GM23338 (cell line): ENCODE data around the gene MED20. TPM values are rescaled to one million over a fixed set of nuclear protein-coding genes. Genes with fewer than 3 reads are reported as not detected.
A peak's percentile ranks its signal among the peaks of the same experiment; 100 is the strongest.

ENCODE experiments used
- ATAC-seq: fragments of 200-7000 bp; cut with Tn5 transposase; 3 replicates; pipeline ENCODE4 v1.9.1; 2020
- DNase-seq: peaks from one replicate; pipeline ENCODE4 v3.0.0-alpha.2; 2015; ENCODE audit warnings: low spot score
- H2AFZ ChIP-seq: fragments of 200-600 bp; sonication (generic); 2 replicates; pipeline ENCODE4 v1.8.0; 2016; ENCODE audit warnings: antibody characterized with exemption, mild to moderate bottlenecking, moderate library complexity
- H3F3A ChIP-seq: fragments of 200-600 bp; sonication (generic); replicated peaks from 2 replicates; pipeline ENCODE4 v1.8.0; 2017; ENCODE audit warnings: antibody characterized with exemption, mixed run types, low read depth
- H3K27ac ChIP-seq: fragments of 200-600 bp; sonication (generic); 2 replicates; pipeline ENCODE4 v1.6.1; 2016; ENCODE audit warnings: low read depth
- H3K27me3 ChIP-seq: fragments of 200-600 bp; sonication (generic); 2 replicates; pipeline ENCODE4 v1.8.0; 2016; ENCODE audit warnings: mild to moderate bottlenecking, mixed run types, moderate library complexity; ENCODE audit not compliant: insufficient read depth
- H3K36me3 ChIP-seq: fragments of 200-600 bp; sonication (generic); 2 replicates; pipeline ENCODE4 v1.8.0; 2016; ENCODE audit warnings: mild to moderate bottlenecking; ENCODE audit not compliant: insufficient read depth
- H3K4me1 ChIP-seq: fragments of 200-600 bp; sonication (generic); 2 replicates; pipeline ENCODE4 v1.8.0; 2016; ENCODE audit warnings: mild to moderate bottlenecking, moderate library complexity; ENCODE audit not compliant: insufficient read depth
- H3K4me2 ChIP-seq: fragments of 200-600 bp; sonication (generic); 2 replicates; pipeline ENCODE4 v1.7.1; 2017; ENCODE audit warnings: mixed run types
- H3K4me3 ChIP-seq: fragments of 200-600 bp; sonication (generic); 2 replicates; pipeline ENCODE4 v1.6.1; 2016; ENCODE audit warnings: mixed run types
- H3K79me2 ChIP-seq: fragments of 200-600 bp; sonication (generic); replicated peaks from 2 replicates; pipeline ENCODE4 v1.8.0; 2017; ENCODE audit warnings: mild to moderate bottlenecking; ENCODE audit not compliant: insufficient read depth
- H3K9me2 ChIP-seq: fragments of 200-600 bp; sonication (generic); 2 replicates; pipeline ENCODE4 v1.8.0; 2017; ENCODE audit not compliant: insufficient read depth
- H4K20me1 ChIP-seq: fragments of 200-600 bp; sonication (generic); replicated peaks from 2 replicates; pipeline ENCODE4 v1.8.0; 2017; ENCODE audit warnings: mild to moderate bottlenecking; ENCODE audit not compliant: insufficient read depth
- H3K27ac Mint-ChIP-seq: 2 replicates; pipeline ENCODE4 v1.8.0; 2020; ENCODE audit warnings: inconsistent platforms, mild to moderate bottlenecking, moderate library complexity, mixed read lengths
- H3K27me3 Mint-ChIP-seq: 3 replicates; pipeline ENCODE4 v1.8.0; 2022; ENCODE audit warnings: low read depth, mild to moderate bottlenecking, moderate library complexity, mixed read lengths, inconsistent platforms; ENCODE audit not compliant: insufficient read depth, poor library complexity
- H3K36me3 Mint-ChIP-seq: 3 replicates; pipeline ENCODE4 v1.8.0; 2021; ENCODE audit warnings: low read depth, mild to moderate bottlenecking, inconsistent platforms, moderate library complexity, mixed read lengths
- H3K4me1 Mint-ChIP-seq: 3 replicates; pipeline ENCODE4 v1.8.0; 2020; ENCODE audit warnings: mild to moderate bottlenecking, inconsistent platforms, mixed read lengths
- H3K4me3 Mint-ChIP-seq: 3 replicates; pipeline ENCODE4 v1.8.0; 2021; ENCODE audit warnings: moderate library complexity, mild to moderate bottlenecking, inconsistent platforms, mixed read lengths
- H3K9me3 Mint-ChIP-seq: 3 replicates; pipeline ENCODE4 v1.8.0; 2020; ENCODE audit warnings: moderate library complexity, mild to moderate bottlenecking, inconsistent platforms, mixed read lengths
- EZH2 ChIP-seq: fragments of 200-600 bp; sonication (generic); IDR thresholded peaks from one replicate; pipeline ENCODE4 v1.8.0; 2017; ENCODE audit warnings: antibody characterized with exemption, mild to moderate bottlenecking, low read depth; ENCODE audit not compliant: unreplicated experiment
- EZH2phosphoT487 ChIP-seq: fragments of 200-600 bp; sonication (generic); IDR thresholded peaks from one replicate; pipeline ENCODE4 v1.8.1; 2018; ENCODE audit warnings: antibody characterized with exemption; ENCODE audit not compliant: unreplicated experiment
- NANOG ChIP-seq: IDR thresholded peaks from 2 replicates; pipeline ENCODE4 v1.6.1; 2016; ENCODE audit warnings: antibody characterized with exemption, borderline replicate concordance
- ZNF331 ChIP-seq: fragments of 250-450 bp; sonication (Bioruptor Pico); IDR thresholded peaks from 2 replicates; pipeline ENCODE4 v1.5.0; 2020; ENCODE audit warnings: low read depth, mild to moderate bottlenecking, moderate library complexity
- ZNF462 ChIP-seq: fragments of 250-450 bp; sonication (Bioruptor Pico); IDR thresholded peaks from 2 replicates; pipeline ENCODE4 v1.5.0; 2020; ENCODE audit warnings: mild to moderate bottlenecking, moderate library complexity
- polyA plus RNA-seq: library from polyadenylated mRNA; unstranded; fragments of >200 nt; fragmentation: Nextera tagmentation; extraction: Ambion mirVana; gene quantifications from 2 replicates; pipeline ENCODE4 v1.2.1, GENCODE V29; 2016
- total RNA-seq: library from RNA; depleted of rRNA; stranded (reverse); fragments of >200 nt; shearing (Covaris generic); gene quantifications from 2 replicates; pipeline ENCODE4 v1.2.3, GENCODE V29; 2014
- TF ChIP-seq, protein P1 (sequence below): IDR thresholded peaks from 2 replicates; pipeline ENCODE4 v1.6.1; 2016; ENCODE audit warnings: antibody characterized with exemption

MED20 gene
- total and polyA plus RNA-seq, 2 experiments from 2014 or later = 20.1 to 39.3 TPM

GRCh38 chr6:41878246-41878645 lies 42.7 kb downstream of the MED20 start:
- no peaks in the 10 kb centered on the region for H3K27me3 ChIP-seq
- no peaks in the 10 kb centered on the region for H3K27me3 Mint-ChIP-seq
- H3K4me2 ChIP-seq = peak overlapping the region; percentile 5; the same call in 1 of the 2 replicates
- H3K36me3 ChIP-seq = no peaks in the 10 kb centered on the region
- peaks cover 4% of the 10 kb centered on the region for H3K79me2 ChIP-seq
- DNase-seq (peak; percentile 74), ATAC-seq (peak; percentile 56)
- no peaks in the 10 kb centered on the region for H3K9me2 ChIP-seq
- no peak overlapping the region for H3K4me3 ChIP-seq
- H3K9me3 Mint-ChIP-seq = no peaks in the 10 kb centered on the region
- H4K20me1 ChIP-seq = no peaks in the 10 kb centered on the region; the same call in 1 of the 2 replicates
- no peaks in the 10 kb centered on the region for H3K36me3 Mint-ChIP-seq
- no peak overlapping the region for H3K27ac Mint-ChIP-seq
- no peak overlapping the region for H3K4me3 Mint-ChIP-seq
- H3K4me1 Mint-ChIP-seq = peaks cover 15% of the 10 kb centered on the region
- peaks cover 9% of the 10 kb centered on the region for H3K4me1 ChIP-seq
- peak overlapping the region; percentile 68 for H3K27ac ChIP-seq
- H3F3A ChIP-seq = no peaks in the 10 kb centered on the region
- TF ChIP-seq, protein P1, sequence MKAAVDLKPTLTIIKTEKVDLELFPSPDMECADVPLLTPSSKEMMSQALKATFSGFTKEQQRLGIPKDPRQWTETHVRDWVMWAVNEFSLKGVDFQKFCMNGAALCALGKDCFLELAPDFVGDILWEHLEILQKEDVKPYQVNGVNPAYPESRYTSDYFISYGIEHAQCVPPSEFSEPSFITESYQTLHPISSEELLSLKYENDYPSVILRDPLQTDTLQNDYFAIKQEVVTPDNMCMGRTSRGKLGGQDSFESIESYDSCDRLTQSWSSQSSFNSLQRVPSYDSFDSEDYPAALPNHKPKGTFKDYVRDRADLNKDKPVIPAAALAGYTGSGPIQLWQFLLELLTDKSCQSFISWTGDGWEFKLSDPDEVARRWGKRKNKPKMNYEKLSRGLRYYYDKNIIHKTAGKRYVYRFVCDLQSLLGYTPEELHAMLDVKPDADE = no peak
- TF ChIP-seq EZH2phosphoT487 (no peak), ZNF462 (no peak), ZNF331 (CRISPR knock-in tag) (no peak), NANOG (no peak), EZH2 (no peak)
- no peak overlapping the region for H2AFZ ChIP-seq
